ENCODE results near the gene GJB4.
"Not testable (repeated sequence)": the region's sequence is repeated elsewhere in the genome, so short reads cannot be mapped to it uniquely, and the experiment has no call there.

The GJB4 gene

GRCh38 chr1:34759503-34760357 is at the start of gene GJB4:
Gene GJB4 (plus strand): TSS chr1:34759740. CDS start chr1:34761255, 1,515 bp downstream.
- Histone ChIP-seq H3K36me3 (ENCODE audit: control insufficient read depth, insufficient read depth, low read length) (no peaks in the 10 kb centered on the region), H3K4me3 (ENCODE audit: low read length) (no peak within 1 kb of the TSS), H3K9ac (ENCODE audit: low read length) (no peak within 1 kb of the TSS), H3K27ac (ENCODE audit: low read depth, low read length) (no peak within 1 kb of the TSS), H3K4me1 (ENCODE audit: control insufficient read depth, insufficient read depth, low read length) (no peaks in the 10 kb centered on the region), H3K27me3 (ENCODE audit: control insufficient read depth, insufficient read depth, low read length) (peaks cover 3% of the 10 kb centered on the region)

GRCh38 chr1:34710812-34711211 is 48.7 kb upstream of the GJB4 start:
- Histone ChIP-seq H3K4me3 (ENCODE audit: low read length) (no peak overlapping the region), H3K36me3 (ENCODE audit: control insufficient read depth, insufficient read depth, low read length) (no peaks in the 10 kb centered on the region), H3K9ac (ENCODE audit: low read length) (no peak overlapping the region), H3K4me1 (ENCODE audit: control insufficient read depth, insufficient read depth, low read length) (no peaks in the 10 kb centered on the region), H3K27me3 (ENCODE audit: control insufficient read depth, insufficient read depth, low read length) (no peaks in the 10 kb centered on the region), H3K27ac (ENCODE audit: low read depth, low read length) (no peak overlapping the region)

DNA sequence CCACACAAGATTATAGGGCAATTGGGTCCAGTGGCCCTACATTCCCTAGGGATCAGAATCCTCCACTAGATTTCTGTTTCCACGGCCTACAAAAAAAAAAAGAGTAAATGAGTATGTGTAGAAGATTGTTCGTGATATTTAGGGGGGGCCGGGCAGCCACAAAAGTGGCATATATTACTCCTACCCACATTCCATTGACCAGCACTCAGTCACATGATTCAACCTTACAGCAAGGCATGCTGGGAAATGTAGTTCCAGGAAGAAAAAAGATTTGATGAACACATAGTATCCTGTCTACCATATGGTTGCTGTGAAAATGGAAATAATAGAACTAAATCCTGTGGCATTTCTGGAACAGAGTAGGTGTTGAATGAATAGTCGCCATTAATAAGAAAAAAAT is 48.1 kb upstream of the GJB4 start:
- Histone ChIP-seq H3K4me1 (ENCODE audit: control insufficient read depth, insufficient read depth, low read length) (no peaks in the 10 kb centered on the region), H3K4me3 (ENCODE audit: low read length) (no peak overlapping the region), H3K9ac (ENCODE audit: low read length) (no peak overlapping the region), H3K27me3 (ENCODE audit: control insufficient read depth, insufficient read depth, low read length) (no peaks in the 10 kb centered on the region), H3K27ac (ENCODE audit: low read depth, low read length) (no peak overlapping the region), H3K36me3 (ENCODE audit: control insufficient read depth, insufficient read depth, low read length) (no peaks in the 10 kb centered on the region)

DNA sequence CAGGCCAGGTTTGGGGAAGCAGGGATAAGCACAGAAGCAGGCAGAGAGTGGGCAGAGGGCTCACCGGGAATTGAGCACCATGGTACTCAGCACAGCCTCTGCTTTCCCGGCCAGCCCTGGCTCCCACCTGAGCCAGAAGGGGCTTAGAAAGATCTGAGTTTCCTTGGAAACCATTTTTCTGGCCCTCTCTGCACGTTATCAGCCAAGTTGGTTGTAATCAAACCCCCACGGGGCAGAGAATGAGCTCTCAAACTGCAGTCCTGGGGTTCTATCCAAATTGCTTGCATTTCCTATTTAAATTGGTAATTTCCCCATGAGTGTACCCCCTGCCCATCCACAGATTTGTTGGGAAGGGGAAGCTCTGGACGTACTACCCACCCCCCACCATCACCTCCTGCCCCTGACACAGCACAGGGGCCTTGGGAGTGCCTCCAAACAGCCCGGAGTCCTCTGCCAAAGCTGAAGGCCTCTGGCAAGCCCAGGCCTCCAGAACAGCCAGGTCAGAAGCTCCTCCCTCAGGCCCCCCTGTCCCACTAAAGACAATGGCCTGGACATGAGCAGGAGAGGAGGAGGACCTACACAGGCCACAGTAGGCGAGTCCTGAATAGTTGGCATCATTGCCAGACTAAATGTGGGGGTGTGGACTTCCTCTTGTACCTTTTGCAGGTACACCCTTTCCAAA is 47.4 kb upstream of the GJB4 start:
- no peaks in the 10 kb centered on the region for H3K27me3 ChIP-seq (ENCODE audit: control insufficient read depth, insufficient read depth, low read length)
- H3K4me3 ChIP-seq (ENCODE audit: low read length) = no peak overlapping the region
- no peaks in the 10 kb centered on the region for H3K36me3 ChIP-seq (ENCODE audit: control insufficient read depth, insufficient read depth, low read length)
- H3K27ac ChIP-seq (ENCODE audit: low read depth, low read length) = no peak overlapping the region
- no peaks in the 10 kb centered on the region for H3K4me1 ChIP-seq (ENCODE audit: control insufficient read depth, insufficient read depth, low read length)
- H3K9ac ChIP-seq (ENCODE audit: low read length) = no peak overlapping the region

- H3K27me3 ChIP-seq (ENCODE audit: control insufficient read depth, insufficient read depth, low read length) = no peaks in the 10 kb centered on the region
- H3K4me3 ChIP-seq (ENCODE audit: low read length) = no peak overlapping the region
- no peak overlapping the region for H3K27ac ChIP-seq (ENCODE audit: low read depth, low read length)
- H3K4me1 ChIP-seq (ENCODE audit: control insufficient read depth, insufficient read depth, low read length) = no peaks in the 10 kb centered on the region
- no peak overlapping the region for H3K9ac ChIP-seq (ENCODE audit: low read length)
- H3K36me3 ChIP-seq (ENCODE audit: control insufficient read depth, insufficient read depth, low read length) = no peaks in the 10 kb centered on the region
Observed at GRCh38 chr1:34713443-34713842, 46.1 kb upstream of the GJB4 start.

- H3K4me3 ChIP-seq (ENCODE audit: low read length) = no peak overlapping the region
- no peaks in the 10 kb centered on the region for H3K27me3 ChIP-seq (ENCODE audit: control insufficient read depth, insufficient read depth, low read length)
- H3K4me1 ChIP-seq (ENCODE audit: control insufficient read depth, insufficient read depth, low read length) = no peaks in the 10 kb centered on the region
- H3K36me3 ChIP-seq (ENCODE audit: control insufficient read depth, insufficient read depth, low read length) = no peaks in the 10 kb centered on the region
- H3K27ac ChIP-seq (ENCODE audit: low read depth, low read length) = no peak overlapping the region
- no peak overlapping the region for H3K9ac ChIP-seq (ENCODE audit: low read length)
Observed at GRCh38 chr1:34714386-34714785, 45.2 kb upstream of the GJB4 start.

- no peak overlapping the region for H3K4me3 ChIP-seq (ENCODE audit: low read length)
- no peaks in the 10 kb centered on the region for H3K36me3 ChIP-seq (ENCODE audit: control insufficient read depth, insufficient read depth, low read length)
- no peaks in the 10 kb centered on the region for H3K27me3 ChIP-seq (ENCODE audit: control insufficient read depth, insufficient read depth, low read length)
- no peak overlapping the region for H3K9ac ChIP-seq (ENCODE audit: low read length)
- no peak overlapping the region for H3K27ac ChIP-seq (ENCODE audit: low read depth, low read length)
- no peaks in the 10 kb centered on the region for H3K4me1 ChIP-seq (ENCODE audit: control insufficient read depth, insufficient read depth, low read length)
Observed at GRCh38 chr1:34715139-34715538, 44.4 kb upstream of the GJB4 start.

DNA sequence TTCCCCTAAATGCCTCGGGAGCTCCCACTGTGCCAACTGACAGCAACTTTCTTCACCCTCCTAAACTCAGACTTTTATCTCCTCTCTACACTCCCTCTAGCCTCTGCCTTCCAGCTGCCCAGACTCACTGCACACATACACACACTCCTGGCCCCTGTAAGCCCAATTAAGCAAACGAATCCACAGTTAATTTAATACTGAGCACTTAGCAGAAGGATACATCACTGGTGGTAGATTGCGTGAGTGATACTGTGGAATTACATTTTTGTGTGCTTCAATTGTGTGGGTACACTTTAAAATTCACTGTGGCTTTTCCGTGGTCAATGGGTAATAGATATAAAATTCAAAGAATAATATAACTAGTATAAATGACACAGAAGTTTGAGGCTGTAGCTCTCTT is 38.3 kb upstream of the GJB4 start:
- Histone ChIP-seq H3K4me3 (ENCODE audit: low read length) (no peak overlapping the region), H3K27me3 (ENCODE audit: control insufficient read depth, insufficient read depth, low read length) (no peaks in the 10 kb centered on the region), H3K36me3 (ENCODE audit: control insufficient read depth, insufficient read depth, low read length) (no peaks in the 10 kb centered on the region), H3K27ac (ENCODE audit: low read depth, low read length) (no peak overlapping the region), H3K9ac (ENCODE audit: low read length) (no peak overlapping the region), H3K4me1 (ENCODE audit: control insufficient read depth, insufficient read depth, low read length) (no peaks in the 10 kb centered on the region)

DNA sequence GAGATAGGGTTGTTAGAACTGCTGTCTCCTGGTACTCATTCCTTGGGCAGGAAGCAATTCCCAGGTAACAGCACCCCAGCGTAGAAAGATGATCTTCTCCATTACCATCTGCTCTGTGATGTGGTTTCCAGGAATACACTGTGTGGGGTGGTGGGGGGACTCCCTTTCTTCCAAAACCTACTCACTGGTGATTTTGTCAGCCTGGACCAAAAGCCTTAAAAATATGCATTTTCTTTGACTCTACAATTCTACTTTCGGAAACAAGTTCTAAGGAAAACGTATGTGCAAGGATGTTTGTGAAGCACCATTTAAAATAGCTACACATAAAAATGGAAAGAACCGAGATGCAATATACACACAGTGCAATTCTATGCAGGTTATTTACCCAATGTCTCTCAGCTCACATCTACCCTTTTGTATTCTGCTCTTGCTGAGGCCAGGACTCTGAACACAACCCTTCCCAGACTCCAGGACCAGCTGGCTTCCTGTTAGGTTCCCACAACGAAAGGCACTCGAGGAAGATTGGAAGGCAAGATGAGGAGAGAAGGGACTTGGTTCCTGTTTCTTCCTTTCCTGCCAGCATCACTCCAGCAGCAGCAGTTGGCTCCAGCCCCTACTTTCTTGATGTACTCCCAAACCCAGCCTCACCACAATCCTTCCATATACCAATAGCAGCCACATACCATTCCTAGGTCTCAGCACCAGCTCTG is 37.7 kb upstream of the GJB4 start:
- no peak overlapping the region for H3K27ac ChIP-seq (ENCODE audit: low read depth, low read length)
- H3K36me3 ChIP-seq (ENCODE audit: control insufficient read depth, insufficient read depth, low read length) = no peaks in the 10 kb centered on the region
- H3K4me3 ChIP-seq (ENCODE audit: low read length) = no peak overlapping the region
- no peaks in the 10 kb centered on the region for H3K27me3 ChIP-seq (ENCODE audit: control insufficient read depth, insufficient read depth, low read length)
- H3K4me1 ChIP-seq (ENCODE audit: control insufficient read depth, insufficient read depth, low read length) = no peaks in the 10 kb centered on the region
- no peak overlapping the region for H3K9ac ChIP-seq (ENCODE audit: low read length)

GRCh38 chr1:34726861-34727260 is 32.7 kb upstream of the GJB4 start:
- Histone ChIP-seq H3K27ac (ENCODE audit: low read depth, low read length) (no peak overlapping the region), H3K36me3 (ENCODE audit: control insufficient read depth, insufficient read depth, low read length) (no peaks in the 10 kb centered on the region), H3K4me1 (ENCODE audit: control insufficient read depth, insufficient read depth, low read length) (no peaks in the 10 kb centered on the region), H3K9ac (ENCODE audit: low read length) (no peak overlapping the region), H3K4me3 (ENCODE audit: low read length) (no peak overlapping the region), H3K27me3 (ENCODE audit: control insufficient read depth, insufficient read depth, low read length) (no peaks in the 10 kb centered on the region)

- H3K36me3 ChIP-seq (ENCODE audit: control insufficient read depth, insufficient read depth, low read length) = no peaks in the 10 kb centered on the region
- no peak overlapping the region for H3K4me3 ChIP-seq (ENCODE audit: low read length)
- no peak overlapping the region for H3K27ac ChIP-seq (ENCODE audit: low read depth, low read length)
- H3K4me1 ChIP-seq (ENCODE audit: control insufficient read depth, insufficient read depth, low read length) = no peaks in the 10 kb centered on the region
- H3K9ac ChIP-seq (ENCODE audit: low read length) = no peak overlapping the region
- H3K27me3 ChIP-seq (ENCODE audit: control insufficient read depth, insufficient read depth, low read length) = no peaks in the 10 kb centered on the region
Observed at GRCh38 chr1:34730485-34730884, 29.1 kb upstream of the GJB4 start.

DNA sequence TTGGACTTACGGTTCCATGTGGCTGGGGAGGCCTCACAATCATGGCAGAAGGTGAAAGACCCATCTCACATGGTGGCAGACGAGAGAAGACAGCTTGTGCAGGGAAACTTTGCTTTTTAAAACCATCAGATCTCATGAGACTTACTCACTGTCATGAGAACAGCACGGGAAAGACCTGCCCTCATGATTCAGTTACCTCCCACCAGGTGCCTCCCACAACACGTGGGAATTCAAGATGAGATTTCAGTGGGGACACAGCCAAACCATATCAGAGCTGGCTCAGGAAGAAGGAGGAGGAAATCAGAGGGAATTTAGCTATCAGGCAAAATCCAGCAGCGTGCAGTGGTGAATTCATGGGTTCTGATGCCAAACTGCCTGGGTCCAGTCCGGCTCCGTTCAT is 26.7 kb upstream of the GJB4 start:
- H3K27me3 ChIP-seq (ENCODE audit: control insufficient read depth, insufficient read depth, low read length); H3K4me3 ChIP-seq (ENCODE audit: low read length); H3K36me3 ChIP-seq (ENCODE audit: control insufficient read depth, insufficient read depth, low read length); H3K9ac ChIP-seq (ENCODE audit: low read length); H3K27ac ChIP-seq (ENCODE audit: low read depth, low read length); H3K4me1 ChIP-seq (ENCODE audit: control insufficient read depth, insufficient read depth, low read length): not testable (repeated sequence)

Data from rectal smooth muscle tissue (tissue), 1 donor.